ENCODE results near the gene TCAP. TPM values are rescaled to one million over a fixed set of nuclear protein-coding genes. Genes with fewer than 3 reads are reported as not detected.

TCAP gene
- total RNA-seq, 1 donor from 2014 or later = 1.0 TPM

- peak overlapping the region; percentile 90 for H3K4me3 Mint-ChIP-seq
- intact Hi-C loops (cut with micrococcal nuclease) = loop anchor here (2.0 to 5.0 kb wide), 2 partner anchors 51 to 292 kb away; partner anchors contain the start of genes LRRC3C and ORMDL3
- H3K27me3 Mint-ChIP-seq = peaks cover 12% of the 10 kb centered on the region
- no peaks in the 10 kb centered on the region for H3K9me3 Mint-ChIP-seq
- peak overlapping the region; percentile 39 for H3K27ac Mint-ChIP-seq
- no peak for DNase-seq
- H3K36me3 Mint-ChIP-seq (ENCODE audit: low read depth) = peaks cover 3% of the 10 kb centered on the region
- peaks cover 40% of the 10 kb centered on the region for H3K4me1 Mint-ChIP-seq
Measured at GRCh38 chr17:39635614-39636176, 29.5 kb upstream of the TCAP start.

GRCh38 chr17:39636587-39636926 lies 28.6 kb upstream of the TCAP start:
- H3K4me1 Mint-ChIP-seq = peaks cover 37% of the 10 kb centered on the region
- no peaks in the 10 kb centered on the region for H3K9me3 Mint-ChIP-seq
- H3K27me3 Mint-ChIP-seq = peaks cover 5% of the 10 kb centered on the region
- peak overlapping the region; percentile 90 for H3K4me3 Mint-ChIP-seq
- no peak for DNase-seq
- intact Hi-C loops (cut with micrococcal nuclease) = loop anchor here (2.0 to 5.0 kb wide), 2 partner anchors 50 to 291 kb away; partner anchors contain the start of genes LRRC3C and ORMDL3
- peaks cover 3% of the 10 kb centered on the region for H3K36me3 Mint-ChIP-seq (ENCODE audit: low read depth)
- H3K27ac Mint-ChIP-seq = peak overlapping the region; percentile 79

- H3K9me3 Mint-ChIP-seq = no peaks in the 10 kb centered on the region
- peak; percentile 97 for DNase-seq
- H3K27me3 Mint-ChIP-seq = no peaks in the 10 kb centered on the region
- peak within 1 kb of the TSS; percentile 90 for H3K4me3 Mint-ChIP-seq
- H3K36me3 Mint-ChIP-seq (ENCODE audit: low read depth) = peaks cover 3% of the 10 kb centered on the region
- peaks cover 35% of the 10 kb centered on the region for H3K4me1 Mint-ChIP-seq
- intact Hi-C loops (cut with micrococcal nuclease) = loop anchor here (1.0 to 5.0 kb wide), 4 partner anchors 50 to 290 kb away; partner anchors contain the start of genes LRRC3C, MIEN1 and ORMDL3
- H3K27ac Mint-ChIP-seq = peak within 1 kb of the TSS; percentile 79
Measured at GRCh38 chr17:39636927-39637736, 28.0 kb upstream of the TCAP start, which contains the start of gene STARD3. Gene STARD3 (plus strand): TSS chr17:39637144. CDS start chr17:39653532, 16,388 bp downstream.

- intact Hi-C loops (cut with micrococcal nuclease) = loop anchor here (5.0 kb wide), 1 partner anchor 289 kb away; the partner anchor contains the start of genes LRRC3C and ORMDL3
- Mint-ChIP-seq H3K4me3 (peak overlapping the region; percentile 90), H3K27ac (no peak overlapping the region), H3K9me3 (no peaks in the 10 kb centered on the region), H3K4me1 (peaks cover 45% of the 10 kb centered on the region), H3K27me3 (no peaks in the 10 kb centered on the region), H3K36me3 (ENCODE audit: low read depth) (peaks cover 3% of the 10 kb centered on the region)
- DNase-seq = no peak
Measured at GRCh38 chr17:39638317-39638716, 26.8 kb upstream of the TCAP start.

GRCh38 chr17:39639043-39639442 lies 26.1 kb upstream of the TCAP start:
- no peak for DNase-seq
- Mint-ChIP-seq H3K4me1 (peaks cover 50% of the 10 kb centered on the region), H3K27ac (no peak overlapping the region), H3K27me3 (no peaks in the 10 kb centered on the region), H3K9me3 (no peaks in the 10 kb centered on the region), H3K4me3 (peak overlapping the region; percentile 39), H3K36me3 (ENCODE audit: low read depth) (peaks cover 3% of the 10 kb centered on the region)
- intact Hi-C loops (cut with micrococcal nuclease) = loop anchor here (5.0 kb wide), 1 partner anchor 288 kb away; the partner anchor contains the start of genes LRRC3C and ORMDL3

- no peak for DNase-seq
- no peaks in the 10 kb centered on the region for H3K27me3 Mint-ChIP-seq
- H3K4me3 Mint-ChIP-seq = peak overlapping the region; percentile 39
- H3K36me3 Mint-ChIP-seq (ENCODE audit: low read depth) = peaks cover 3% of the 10 kb centered on the region
- intact Hi-C loops (cut with micrococcal nuclease) = loop anchor here (5.0 kb wide), 1 partner anchor 287 kb away; the partner anchor contains the start of genes LRRC3C and ORMDL3
- H3K4me1 Mint-ChIP-seq = peaks cover 50% of the 10 kb centered on the region
- no peaks in the 10 kb centered on the region for H3K9me3 Mint-ChIP-seq
- no peak overlapping the region for H3K27ac Mint-ChIP-seq
Measured at GRCh38 chr17:39639566-39640458, 25.3 kb upstream of the TCAP start.

GRCh38 chr17:39640591-39641031 lies 24.5 kb upstream of the TCAP start:
- DNase-seq = no peak
- Mint-ChIP-seq H3K4me1 (peaks cover 53% of the 10 kb centered on the region), H3K9me3 (no peaks in the 10 kb centered on the region), H3K27ac (no peak overlapping the region), H3K27me3 (no peaks in the 10 kb centered on the region), H3K36me3 (ENCODE audit: low read depth) (peaks cover 3% of the 10 kb centered on the region), H3K4me3 (no peak overlapping the region)
- intact Hi-C loops (cut with micrococcal nuclease) = no loop called here

- Mint-ChIP-seq H3K27ac (no peak overlapping the region), H3K9me3 (no peaks in the 10 kb centered on the region), H3K4me3 (no peak overlapping the region), H3K4me1 (peaks cover 51% of the 10 kb centered on the region), H3K36me3 (ENCODE audit: low read depth) (peaks cover 3% of the 10 kb centered on the region), H3K27me3 (no peaks in the 10 kb centered on the region)
- intact Hi-C loops (cut with micrococcal nuclease) = no loop called here
- no peak for DNase-seq
Measured at GRCh38 chr17:39641097-39641496, 24.1 kb upstream of the TCAP start.

- intact Hi-C loops (cut with micrococcal nuclease) = no loop called here
- Mint-ChIP-seq H3K4me1 (peaks cover 51% of the 10 kb centered on the region), H3K27ac (no peak overlapping the region), H3K4me3 (no peak overlapping the region), H3K27me3 (no peaks in the 10 kb centered on the region), H3K36me3 (ENCODE audit: low read depth) (peaks cover 3% of the 10 kb centered on the region), H3K9me3 (no peaks in the 10 kb centered on the region)
- DNase-seq = no peak
Measured at GRCh38 chr17:39641883-39642282, 23.3 kb upstream of the TCAP start.

GRCh38 chr17:39642291-39643074 lies 22.7 kb upstream of the TCAP start:
- peaks cover 51% of the 10 kb centered on the region for H3K4me1 Mint-ChIP-seq
- peaks cover 3% of the 10 kb centered on the region for H3K36me3 Mint-ChIP-seq (ENCODE audit: low read depth)
- no peak for DNase-seq
- H3K9me3 Mint-ChIP-seq = no peaks in the 10 kb centered on the region
- no peaks in the 10 kb centered on the region for H3K27me3 Mint-ChIP-seq
- H3K4me3 Mint-ChIP-seq = no peak overlapping the region
- no peak overlapping the region for H3K27ac Mint-ChIP-seq
- intact Hi-C loops (cut with micrococcal nuclease) = no loop called here

GRCh38 chr17:39643271-39643670 lies 21.9 kb upstream of the TCAP start:
- Mint-ChIP-seq H3K27ac (no peak overlapping the region), H3K4me1 (peaks cover 44% of the 10 kb centered on the region), H3K27me3 (no peaks in the 10 kb centered on the region), H3K36me3 (ENCODE audit: low read depth) (peaks cover 3% of the 10 kb centered on the region), H3K4me3 (no peak overlapping the region), H3K9me3 (no peaks in the 10 kb centered on the region)
- no peak for DNase-seq
- intact Hi-C loops (cut with micrococcal nuclease) = no loop called here

- intact Hi-C loops (cut with micrococcal nuclease) = no loop called here
- no peaks in the 10 kb centered on the region for H3K9me3 Mint-ChIP-seq
Measured at GRCh38 chr17:39647256-39647655, 17.9 kb upstream of the TCAP start.

More at GRCh38 chr17:39647256-39647655, 17.9 kb upstream of the TCAP start:
- no peak for DNase-seq
- H3K4me1 Mint-ChIP-seq = peaks cover 23% of the 10 kb centered on the region
- no peaks in the 10 kb centered on the region for H3K27me3 Mint-ChIP-seq
- H3K36me3 Mint-ChIP-seq (ENCODE audit: low read depth) = no peaks in the 10 kb centered on the region
- H3K4me3 Mint-ChIP-seq = no peak overlapping the region
- H3K27ac Mint-ChIP-seq = no peak overlapping the region
